Endothelial cell of umbilical vein (primary cell): ENCODE measurements around the gene PPM1J.

Experiments
- CTCF ChIP-seq, 2 donors: IDR thresholded peaks; 1 replicate in 1 of 2; 2 replicates in 1 of 2; pipeline ENCODE4 v1.5.1; 2011; ENCODE audit warnings: low read length in 2 of 2, mild to moderate bottlenecking in 2 of 2, moderate library complexity in 2 of 2, control low read depth in 1 of 2, inconsistent platforms in 1 of 2, low read depth in 1 of 2; ENCODE audit not compliant: insufficient read depth in 1 of 2; ENCODE audit errors: extremely low read depth in 1 of 2
- MYC ChIP-seq: IDR thresholded peaks from one replicate; pipeline ENCODE4 v1.6.1; 2011; ENCODE audit warnings: mild to moderate bottlenecking, low read depth, low read length
- POLR2A ChIP-seq: IDR thresholded peaks from 2 replicates; pipeline ENCODE4 v1.6.1; 2012; ENCODE audit warnings: low read depth, mild to moderate bottlenecking, control low read depth, low read length
- POLR2AphosphoS5 ChIP-seq: IDR thresholded peaks from 2 replicates; pipeline ENCODE4 v1.6.1; 2012; ENCODE audit warnings: low read depth, mild to moderate bottlenecking, control low read depth, low read length, moderate library complexity; ENCODE audit not compliant: insufficient read depth
- TF ChIP-seq, protein P1 (sequence below): IDR thresholded peaks from 2 replicates; pipeline ENCODE4 v1.6.1; 2011; ENCODE audit not compliant: insufficient read depth, insufficient read length

- no peak for TF ChIP-seq POLR2AphosphoS5
- TF ChIP-seq POLR2A = no peak
- TF ChIP-seq CTCF (IDR thresholded peaks at IDR 0.05; ENCODE audit: extremely low read depth in 1 of 2, insufficient read depth in 1 of 2, low read depth in 1 of 2, low read length in 2 of 2) = no peak
- no peak for TF ChIP-seq MYC
- TF ChIP-seq, protein P1, sequence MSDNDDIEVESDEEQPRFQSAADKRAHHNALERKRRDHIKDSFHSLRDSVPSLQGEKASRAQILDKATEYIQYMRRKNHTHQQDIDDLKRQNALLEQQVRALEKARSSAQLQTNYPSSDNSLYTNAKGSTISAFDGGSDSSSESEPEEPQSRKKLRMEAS = no peak
Measured at GRCh38 chr1:112694363-112694929, 20.7 kb downstream of the PPM1J start.
